ENCODE measurements around the gene AKR1B1.

DNA sequence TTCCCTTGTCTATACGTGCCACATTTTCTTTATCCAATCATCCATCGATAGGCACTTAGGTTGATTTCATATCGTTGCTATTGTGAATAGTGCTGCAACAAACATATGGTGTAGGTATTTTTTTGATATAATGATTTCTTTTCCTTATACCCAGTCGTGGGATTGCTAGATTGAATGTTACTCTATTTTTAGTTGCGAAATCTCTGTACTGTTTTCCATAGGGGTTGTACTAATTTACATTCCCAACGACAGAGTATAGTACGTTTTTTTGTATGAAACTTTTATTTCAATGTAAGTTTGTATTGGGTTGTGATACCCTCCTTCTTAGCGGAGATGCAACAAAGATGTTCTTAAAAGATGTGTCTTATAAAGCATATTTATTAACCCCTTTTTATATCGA, 30.0 kb downstream of the AKR1B1 start:
- TF ChIP-seq POLR2AphosphoS5 (IDR thresholded peaks at IDR 0.05; ENCODE audit: low read depth, low read length) = no peak
- no peak for TF ChIP-seq TAF1 (IDR thresholded peaks at IDR 0.05; ENCODE audit: low read depth, low read length)
- TF ChIP-seq POLR2A (IDR thresholded peaks at IDR 0.05; ENCODE audit: low read depth, low read length) = no peak
- TF ChIP-seq SPI1 (IDR thresholded peaks at IDR 0.05; ENCODE audit: low read depth, low read length) = no peak
